ENCODE results near the gene THAP3.

Gene THAP3

DNA sequence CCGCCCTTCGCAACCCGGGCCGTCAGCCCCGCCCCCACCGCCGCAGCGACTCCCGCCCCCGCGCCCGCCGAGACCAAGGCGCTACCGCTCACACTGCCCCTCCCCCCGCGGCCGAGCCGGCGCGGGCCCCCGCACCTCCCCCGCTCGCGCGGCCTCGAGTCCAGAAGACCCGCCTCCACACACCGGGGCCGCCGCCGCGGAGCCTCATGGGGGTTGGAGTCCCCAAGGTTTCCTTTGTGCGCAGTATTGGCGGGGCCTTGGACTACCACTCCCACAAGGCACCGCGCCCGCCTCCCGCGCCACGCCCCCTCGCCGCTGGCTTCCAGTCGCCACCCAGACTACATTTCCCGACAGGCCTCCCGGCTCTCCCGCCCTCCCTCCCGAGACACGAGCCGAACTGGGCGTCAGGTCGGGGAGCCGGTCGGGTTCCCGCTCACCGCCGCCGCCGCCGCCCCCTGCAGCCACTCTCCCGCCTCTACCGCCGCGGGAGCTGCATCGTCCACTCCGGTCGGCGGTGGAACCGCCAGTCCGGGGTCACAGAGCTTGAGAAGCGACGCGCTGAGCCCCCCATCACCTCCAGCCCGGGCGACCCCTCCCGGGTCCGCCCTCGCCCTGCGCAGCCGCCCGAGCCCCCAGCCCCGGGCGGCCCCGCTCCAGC is 11.2 kb upstream of the THAP3 start, which contains the start of gene PHF13:
Gene PHF13, plus strand, starts transcription at position 371 of the 658 bp plus-strand sequence. CDS start 336 bp downstream, outside the sequence.
- DNase-seq, result peak; percentile 99

DNA sequence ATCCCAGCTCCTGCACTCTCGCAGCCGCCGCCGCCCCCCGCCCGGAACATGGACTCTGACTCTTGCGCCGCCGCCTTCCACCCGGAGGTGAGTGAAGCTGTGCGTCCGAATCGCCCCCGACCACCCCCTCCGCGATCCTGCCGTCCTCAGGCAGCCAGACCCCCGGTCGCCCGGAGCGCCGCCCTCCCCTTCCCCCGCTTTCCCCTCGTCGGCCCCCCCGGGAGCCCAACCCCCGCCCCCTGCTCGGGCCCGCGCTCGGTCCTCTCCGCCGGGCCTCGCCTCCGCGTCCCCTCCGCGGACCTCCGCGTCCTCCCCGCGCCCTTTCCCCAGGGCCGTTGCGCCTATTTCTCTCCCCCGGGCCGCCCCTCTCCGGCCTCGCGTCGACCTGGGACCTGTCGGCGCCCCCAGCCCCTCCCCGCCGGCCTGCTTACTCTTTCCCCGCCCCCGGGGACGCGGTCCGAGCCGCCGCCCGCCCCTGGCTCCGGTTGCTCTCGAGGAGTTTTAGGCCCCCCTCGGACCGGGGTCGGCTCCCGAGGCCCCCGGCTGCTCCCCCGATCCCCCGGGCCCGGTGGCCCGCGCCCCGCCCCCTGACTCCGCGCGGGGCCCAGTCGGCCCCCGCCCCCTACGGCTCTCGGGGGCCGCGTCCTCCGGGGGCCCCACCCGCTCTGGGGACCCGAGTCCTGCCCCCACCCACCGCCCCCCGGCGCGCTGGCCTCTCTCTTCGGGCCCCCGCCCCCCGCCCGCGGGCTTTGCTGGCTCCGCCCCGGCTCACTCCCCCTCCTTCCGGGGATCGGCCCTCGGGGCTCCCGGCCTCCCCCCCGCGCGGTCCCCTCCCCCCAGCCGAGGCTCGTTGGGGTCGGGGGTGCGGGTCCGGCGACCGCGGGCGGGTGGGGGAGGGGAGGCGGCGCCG is 10.4 kb upstream of the THAP3 start:
- peak; percentile 49 for DNase-seq

GRCh38 chr1:6614929-6615785 is 9.5 kb upstream of the THAP3 start:
- DNase-seq, result no peak

DNA sequence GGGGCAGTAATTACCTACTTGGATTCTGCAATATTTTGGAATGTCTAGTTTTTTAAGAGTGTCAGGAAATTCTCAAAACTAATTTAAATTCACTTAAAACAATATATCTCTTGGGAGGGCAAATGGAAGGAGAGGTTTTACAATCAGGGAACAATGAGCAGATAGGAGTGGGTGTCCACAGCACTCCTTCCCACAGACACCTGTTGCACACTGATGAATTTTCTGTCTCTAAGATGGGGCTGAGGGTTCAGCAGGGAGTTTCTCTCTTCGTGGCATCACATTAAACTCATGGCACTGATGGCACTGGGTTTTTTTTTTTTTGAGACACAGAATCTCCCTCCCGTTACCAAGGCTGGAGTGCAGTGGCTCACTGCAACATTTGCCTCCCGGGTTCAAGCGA is 5.6 kb upstream of the THAP3 start:
- DNase-seq, result no peak

GRCh38 chr1:6621429-6622391 is 3.0 kb upstream of the THAP3 start:
- DNase-seq, result no peak

DNA sequence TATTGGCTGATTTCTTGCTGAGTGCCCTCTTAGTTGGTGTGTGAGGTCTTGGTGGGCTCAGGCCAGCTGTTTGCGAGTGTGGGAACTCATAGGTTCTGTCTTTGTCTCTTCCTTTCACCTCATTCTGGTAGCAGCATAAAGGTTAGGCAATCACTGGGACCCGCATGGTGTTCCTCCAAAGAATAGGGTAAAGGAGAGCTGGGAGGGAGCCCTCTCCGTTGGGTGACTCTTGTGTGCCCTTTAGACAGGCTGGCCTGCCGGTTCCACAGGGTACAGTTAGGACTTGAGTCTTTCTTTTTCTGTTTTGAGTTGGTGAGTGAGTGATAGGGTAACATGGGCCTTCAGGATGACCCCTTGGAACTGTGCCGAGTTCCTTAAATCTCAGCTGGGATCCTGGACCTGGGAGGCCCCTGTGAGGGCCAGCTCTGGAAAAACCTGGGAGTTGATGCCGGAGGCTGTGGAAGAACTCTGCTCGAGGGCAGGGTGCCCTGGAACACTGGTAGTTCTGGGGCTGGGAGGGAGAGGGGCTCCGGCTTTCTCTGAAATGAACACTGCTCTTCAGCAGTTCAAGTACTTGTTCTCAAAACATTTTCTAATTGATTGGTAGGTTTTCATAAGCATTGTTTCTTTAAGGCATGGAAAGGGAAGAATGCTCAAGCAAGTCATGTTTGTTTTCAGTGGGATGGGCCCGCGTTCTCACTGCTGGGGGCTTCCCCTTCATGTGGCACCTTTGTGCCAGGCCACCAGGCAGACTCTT is 2.1 kb upstream of the THAP3 start:
- no peak for DNase-seq

GRCh38 chr1:6623269-6623965 is 1.3 kb upstream of the THAP3 start:
- no peak for DNase-seq

DNA sequence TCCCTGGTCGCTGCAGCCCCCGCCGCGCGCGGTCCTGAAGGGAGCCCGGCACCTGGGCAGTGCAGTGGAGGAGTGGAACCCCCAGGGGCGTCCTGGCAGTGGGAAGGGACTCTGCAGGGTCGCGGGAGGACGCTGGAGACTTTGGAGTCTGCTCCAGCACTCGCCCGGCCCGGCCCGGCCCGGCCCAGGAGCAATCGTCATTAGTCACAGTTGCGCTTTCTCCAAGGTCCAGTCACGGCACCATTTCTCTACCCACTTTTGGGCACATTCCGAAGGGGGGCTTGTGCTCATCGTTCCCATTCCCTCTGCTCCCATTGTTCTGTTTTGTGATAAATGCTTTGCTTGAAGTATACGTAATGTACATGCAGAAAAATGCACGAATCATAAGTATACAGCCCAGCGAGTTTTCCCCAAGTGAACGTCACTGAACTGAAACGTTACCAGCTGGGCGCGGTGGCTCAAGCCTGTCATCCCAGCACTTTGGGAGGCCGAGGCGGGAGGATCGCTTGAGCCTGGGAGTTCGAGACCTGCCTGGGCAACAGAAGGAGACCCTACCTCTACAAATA is 999 bp downstream of the THAP3 start:
- DNase-seq, result no peak

- DNase-seq, result no peak
Measured at GRCh38 chr1:6627031-6627430, 2.4 kb downstream of the THAP3 start.

- DNase-seq, result no peak
Measured at GRCh38 chr1:6627841-6628545, 3.3 kb downstream of the THAP3 start.

DNA sequence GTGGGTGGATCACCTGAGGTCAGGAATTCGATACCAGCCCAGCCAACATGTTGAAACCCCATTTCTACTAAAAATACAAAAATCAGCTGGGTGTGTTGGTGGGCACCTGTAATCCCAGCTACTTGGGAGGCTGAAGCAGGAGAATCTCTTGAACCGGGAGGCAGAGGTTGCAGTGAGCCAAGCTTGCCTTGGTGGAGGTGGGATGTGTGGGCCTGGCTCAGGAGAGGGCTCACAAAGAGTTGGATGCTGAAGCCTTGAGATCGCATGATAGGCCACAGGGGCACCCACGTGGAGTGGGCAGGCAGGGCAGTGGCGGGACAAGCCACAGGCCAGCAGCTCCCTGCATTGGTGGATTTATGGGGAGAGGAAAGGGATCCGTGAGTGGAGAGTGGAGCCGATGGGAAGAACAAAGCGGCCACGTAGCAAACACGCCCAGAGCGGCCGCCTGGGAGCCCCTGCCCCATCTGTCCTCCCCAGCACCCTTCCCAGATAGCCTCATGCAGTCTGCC is 4.4 kb downstream of the THAP3 start:
- DNase-seq, result no peak

DNA sequence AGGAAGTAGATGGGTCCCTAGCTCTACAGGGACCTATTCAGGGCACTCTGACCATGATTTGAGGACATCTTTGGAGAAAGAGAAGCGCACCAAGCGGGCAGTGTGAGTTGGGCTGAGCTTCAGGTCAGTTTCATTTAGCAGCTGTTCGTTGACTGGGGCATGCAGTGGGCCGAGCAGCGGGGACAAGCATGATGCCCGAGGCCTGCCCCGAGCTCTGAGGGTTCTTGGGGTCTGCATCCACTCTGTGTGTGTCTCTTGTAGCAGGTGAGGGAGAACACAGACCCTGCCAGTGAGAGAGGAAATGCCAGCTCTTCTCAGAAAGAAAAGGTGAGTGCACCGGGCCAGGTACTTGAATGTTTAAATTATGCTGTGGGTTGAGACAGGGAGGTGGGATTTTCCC is 5.4 kb downstream of the THAP3 start:
- DNase-seq, result no peak

DNA sequence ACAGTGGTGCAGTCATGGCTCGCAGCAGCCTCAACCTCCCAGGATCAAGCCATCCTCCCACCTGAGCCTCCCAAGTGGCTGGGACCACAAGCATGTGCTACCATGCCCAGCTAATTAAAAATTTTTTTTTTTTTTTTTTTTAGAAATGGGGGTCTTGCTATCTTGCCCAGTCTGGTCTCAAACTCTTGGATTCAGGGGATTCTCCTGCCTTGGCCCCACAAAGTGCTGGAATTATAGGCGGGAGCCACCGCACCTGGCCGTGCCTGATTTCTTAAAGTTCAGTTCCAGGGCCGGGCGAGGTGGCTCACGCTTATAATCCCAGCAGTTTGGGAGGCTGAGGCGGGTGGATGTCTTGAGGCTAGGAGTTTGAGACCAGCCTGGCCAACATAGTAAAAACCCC is 6.4 kb downstream of the THAP3 start:
- DNase-seq, result no peak

DNA sequence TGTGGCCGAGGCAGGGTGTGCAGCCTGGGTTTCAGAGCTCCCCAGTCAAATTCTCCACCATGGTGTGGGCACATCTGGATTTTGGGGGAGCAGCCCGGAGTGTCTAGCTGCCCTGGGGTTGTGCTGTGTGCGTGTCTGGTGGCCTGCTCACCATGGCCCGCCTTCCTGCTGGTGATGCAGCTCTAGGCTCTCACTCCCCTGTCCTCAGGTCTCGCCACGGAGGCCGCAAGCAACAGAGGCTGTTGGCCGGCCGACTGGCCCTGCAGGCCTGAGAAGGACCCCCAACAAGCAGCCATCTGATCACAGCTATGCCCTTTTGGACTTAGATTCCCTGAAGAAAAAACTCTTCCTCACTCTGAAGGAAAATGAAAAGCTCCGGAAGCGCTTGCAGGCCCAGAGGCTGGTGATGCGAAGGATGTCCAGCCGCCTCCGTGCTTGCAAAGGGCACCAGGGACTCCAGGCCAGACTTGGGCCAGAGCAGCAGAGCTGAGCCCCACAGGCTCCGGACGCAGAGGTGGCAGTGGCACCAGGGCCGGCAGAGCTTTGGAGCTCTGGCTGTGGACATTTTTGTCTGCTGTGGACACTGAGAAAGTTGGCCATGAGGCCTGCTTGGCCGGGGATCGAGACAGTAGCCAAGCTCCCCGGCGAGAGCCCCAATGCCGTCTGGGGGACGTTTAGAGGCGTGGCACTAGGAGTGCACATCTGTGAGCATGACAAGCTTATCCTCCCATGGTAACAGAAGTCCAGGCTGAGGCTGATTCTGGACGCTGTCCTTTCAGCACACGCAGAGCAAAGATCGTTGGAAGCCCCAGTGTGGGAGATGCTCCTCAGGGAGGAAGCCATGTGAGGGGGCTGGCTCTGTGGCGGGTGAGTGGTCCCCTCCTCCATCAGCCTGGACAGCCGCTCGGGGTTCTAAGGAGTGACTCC is 8.2 kb downstream of the THAP3 start:
- DNase-seq, result no peak

GRCh38 chr1:6634371-6635052 is 9.8 kb downstream of the THAP3 start:
- peak; percentile 27 for DNase-seq

DNA sequence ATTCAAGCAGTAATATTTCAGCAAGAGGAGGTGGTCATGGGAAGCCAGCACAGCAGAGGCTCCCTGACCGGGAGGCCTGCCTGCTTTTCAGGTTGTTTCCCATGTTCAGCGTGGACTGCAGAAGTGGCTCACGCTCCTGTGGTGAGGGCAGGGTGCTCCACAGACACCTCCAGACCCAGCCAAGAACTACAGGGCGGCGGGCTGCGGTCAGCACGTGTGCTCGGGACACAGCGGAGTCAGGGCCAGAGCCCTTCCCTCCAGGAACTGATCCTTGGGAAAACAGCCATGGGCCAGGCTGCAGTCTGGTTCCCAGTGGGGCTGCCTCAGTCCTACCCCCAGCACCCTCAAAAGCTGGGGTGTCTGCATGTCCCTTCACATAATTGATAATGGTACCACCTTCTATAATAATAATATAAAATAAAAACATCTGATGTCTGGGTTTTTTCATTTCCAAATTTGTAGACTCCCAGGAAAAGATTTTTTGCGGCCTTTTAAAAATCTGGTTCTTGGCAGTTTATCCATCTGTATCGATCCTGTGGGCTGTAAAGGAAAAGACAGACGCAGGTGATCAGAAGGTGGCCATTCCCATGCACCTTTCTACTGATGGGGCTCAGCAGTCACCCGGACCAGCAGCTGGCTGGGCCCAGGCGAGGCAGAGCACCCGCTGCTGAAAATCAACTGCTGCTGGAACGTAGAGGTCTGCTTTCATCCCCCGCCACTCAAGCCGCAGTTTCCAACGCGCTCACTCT is 10.7 kb downstream of the THAP3 start:
- no peak for DNase-seq
